A673 (cell line): ENCODE measurements around the gene VEGFB.

ENCODE experiments used
- CTCF ChIP-seq: fragments of 300-800, 200-600 bp; sonication (generic); conservative IDR thresholded peaks from 2 replicates; pipeline ENCODE4 v1.5.1; 2017; ENCODE audit warnings: low read depth, mild to moderate bottlenecking, antibody characterized with exemption, low read length, moderate library complexity, mixed read lengths
- EZH2 ChIP-seq: fragments of 200-600 bp; sonication (generic); IDR thresholded peaks from 2 replicates; pipeline ENCODE4 v1.6.1; 2017; ENCODE audit warnings: borderline replicate concordance, low read depth, mild to moderate bottlenecking, mixed read lengths, antibody characterized with exemption, low read length; ENCODE audit not compliant: poor library complexity, severe bottlenecking

- TF ChIP-seq CTCF (no peak), EZH2 (no peak)
These were observed 23.1 kb upstream of the VEGFB start for GRCh38 chr11:64211181-64211872.
